Activated CD8-positive, alpha-beta memory T cell treated with anti-CD3 and anti-CD28 coated beads, Interleukin-2, amount 50 U/mL, for 48 hours (primary cell): ENCODE data around the gene DNM1L.
"Not testable (repeated sequence)": the region's sequence is repeated elsewhere in the genome, so short reads cannot be mapped to it uniquely, and the experiment has no call there.

Experiments used
- DNase-seq: peaks from one replicate; pipeline ENCODE4 v3.0.0-alpha.2; 2020

Gene DNM1L

GRCh38 chr12:32698285-32698684, 19.2 kb downstream of the DNM1L start:
- DNase-seq = no peak

DNA sequence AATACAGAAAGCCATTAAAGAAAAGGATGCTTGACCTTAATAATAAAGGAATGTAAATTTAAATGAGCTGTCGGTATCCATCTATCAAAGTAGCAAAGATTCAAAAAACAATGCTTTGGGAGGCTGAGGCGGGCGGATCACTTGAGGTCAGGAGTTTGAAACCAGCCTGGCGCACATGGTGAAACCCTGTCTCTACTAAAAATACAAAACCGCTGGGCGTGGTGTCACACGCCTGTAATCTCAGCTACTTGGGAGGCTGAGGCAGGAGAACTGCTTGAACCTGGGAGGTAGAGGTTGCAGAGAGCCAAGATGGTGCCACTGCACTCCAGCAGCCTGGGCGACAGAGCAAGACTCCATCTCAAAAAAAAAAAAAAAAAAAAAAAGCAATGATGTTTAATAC, 20.3 kb downstream of the DNM1L start:
- DNase-seq = not testable (repeated sequence)

GRCh38 chr12:32702473-32702872, 23.4 kb downstream of the DNM1L start:
- no peak for DNase-seq

DNA sequence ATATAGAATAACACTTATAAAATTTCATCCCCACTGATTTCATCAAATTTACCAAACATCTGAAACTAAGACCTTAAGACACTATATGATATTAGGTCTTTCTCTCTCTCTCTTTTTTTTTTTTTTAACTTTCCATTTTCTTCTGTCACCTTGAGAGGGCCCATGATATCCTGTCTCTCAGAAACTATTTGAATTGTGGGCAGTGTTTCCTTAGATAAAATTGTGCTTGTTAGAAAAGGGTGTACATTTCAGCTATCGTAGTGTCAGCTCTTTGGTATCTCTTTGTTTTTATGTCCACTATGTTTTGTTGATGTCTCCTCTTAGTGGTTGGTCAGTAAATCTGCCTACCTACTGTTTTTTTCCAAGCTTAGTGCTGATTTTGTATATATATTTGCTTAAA, 23.8 kb downstream of the DNM1L start:
- DNase-seq = no peak

GRCh38 chr12:32705783-32706182, 26.7 kb downstream of the DNM1L start:
- DNase-seq = no peak

GRCh38 chr12:32706335-32707024, 27.4 kb downstream of the DNM1L start:
- DNase-seq = no peak

GRCh38 chr12:32708926-32709325, 29.8 kb downstream of the DNM1L start:
- DNase-seq = no peak

DNA sequence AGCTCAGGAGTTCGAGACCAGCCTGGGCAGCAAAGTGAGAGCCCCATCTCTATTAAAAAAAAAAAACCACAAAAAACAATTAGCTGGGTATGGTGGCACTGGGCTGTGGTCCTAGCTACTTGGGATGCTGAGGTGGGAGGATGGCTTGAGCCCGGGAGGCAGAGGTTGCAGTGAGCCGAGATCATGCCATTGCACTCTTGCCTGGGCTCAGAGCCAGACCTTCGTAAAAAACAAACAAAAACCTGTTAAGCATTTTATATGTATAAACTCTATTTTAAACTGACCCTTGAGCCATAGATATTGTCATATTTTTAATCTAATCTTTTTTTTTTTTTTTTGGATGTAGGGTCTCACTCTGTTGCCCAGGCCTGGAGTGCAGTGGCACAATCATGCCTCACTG, 35.7 kb downstream of the DNM1L start:
- DNase-seq = no peak

- DNase-seq = no peak
These were observed 39.8 kb downstream of the DNM1L start for GRCh38 chr12:32718926-32719325.

GRCh38 chr12:32725308-32725707, 46.2 kb downstream of the DNM1L start:
- DNase-seq = not testable (repeated sequence)

DNA sequence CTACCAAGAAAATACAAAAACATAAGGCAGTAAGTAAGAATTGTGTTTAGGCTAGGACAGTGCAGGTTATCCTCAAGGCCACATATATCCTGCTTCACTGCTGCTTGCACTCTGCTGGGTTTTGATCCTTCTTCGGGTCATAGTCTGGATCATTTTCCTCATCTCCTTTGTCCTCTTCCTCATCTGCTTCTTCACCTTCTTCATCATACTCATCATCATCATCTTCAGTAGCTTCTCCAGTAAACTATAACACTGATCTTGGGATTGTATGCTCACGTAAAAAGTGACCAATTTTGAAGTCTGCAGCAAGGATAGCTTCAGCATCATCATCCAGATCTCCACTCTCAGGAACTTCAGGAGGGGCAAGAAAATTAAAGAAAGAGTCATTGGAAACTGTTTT, 47.2 kb downstream of the DNM1L start:
- DNase-seq = no peak

- DNase-seq = no peak
These were observed 48.1 kb downstream of the DNM1L start for GRCh38 chr12:32727237-32727636.

DNA sequence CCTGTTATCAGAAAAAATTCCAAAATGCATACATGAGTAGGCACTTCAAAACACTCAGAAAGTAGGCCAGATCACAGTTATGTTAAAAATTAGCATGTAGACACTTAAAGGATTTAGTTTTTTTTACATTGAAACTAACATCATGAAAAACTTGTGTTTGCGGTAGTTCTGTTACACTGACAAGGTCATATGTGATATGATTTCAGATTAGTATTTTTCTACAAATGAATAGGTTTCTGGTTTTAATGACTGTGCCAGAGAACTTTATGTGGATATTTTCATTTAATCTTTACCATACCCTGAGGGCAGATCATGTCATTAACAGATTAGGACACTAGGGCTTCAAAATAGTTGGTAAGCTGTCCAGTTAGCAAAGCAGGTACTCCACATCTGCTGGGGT, 55.9 kb downstream of the DNM1L start:
- no peak for DNase-seq

- DNase-seq = no peak
These were observed 57.3 kb downstream of the DNM1L start for GRCh38 chr12:32736445-32736844.

DNA sequence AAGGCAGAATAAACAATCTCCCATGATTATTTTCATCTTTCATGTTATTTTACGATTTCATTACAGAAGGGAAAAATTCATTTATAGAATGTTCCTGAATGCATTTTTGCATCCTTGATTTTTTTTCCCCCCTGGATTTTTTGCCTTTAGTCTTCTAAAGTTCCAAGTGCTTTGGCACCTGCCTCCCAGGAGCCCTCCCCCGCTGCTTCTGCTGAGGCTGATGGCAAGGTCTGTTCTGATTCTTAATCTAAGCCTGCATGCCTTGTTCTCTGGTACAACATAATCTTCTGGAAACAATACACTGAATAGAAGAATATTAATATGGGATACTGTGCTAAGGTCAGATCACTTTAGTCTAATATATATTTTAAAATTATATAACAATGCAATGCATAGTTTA, 58.6 kb downstream of the DNM1L start:
- no peak for DNase-seq

DNA sequence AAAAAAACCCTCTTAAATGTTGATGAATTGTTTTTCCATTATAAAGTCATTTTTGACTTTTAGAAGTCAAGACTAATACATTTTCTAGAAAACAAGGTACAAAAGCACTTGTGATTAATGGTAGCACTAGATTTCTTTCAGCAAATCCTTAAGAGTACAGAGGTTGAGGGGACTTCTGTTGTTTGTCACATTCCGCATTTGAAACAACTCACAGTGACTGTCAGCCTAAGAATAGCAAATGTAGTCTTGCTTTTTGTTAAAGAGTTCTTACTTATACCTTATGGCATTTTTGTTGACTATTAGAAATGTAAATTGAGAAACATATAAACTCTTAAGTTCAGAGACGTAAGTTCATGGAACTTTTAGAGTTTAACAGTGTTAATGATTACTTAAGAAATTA, 60.2 kb downstream of the DNM1L start:
- DNase-seq = no peak

DNA sequence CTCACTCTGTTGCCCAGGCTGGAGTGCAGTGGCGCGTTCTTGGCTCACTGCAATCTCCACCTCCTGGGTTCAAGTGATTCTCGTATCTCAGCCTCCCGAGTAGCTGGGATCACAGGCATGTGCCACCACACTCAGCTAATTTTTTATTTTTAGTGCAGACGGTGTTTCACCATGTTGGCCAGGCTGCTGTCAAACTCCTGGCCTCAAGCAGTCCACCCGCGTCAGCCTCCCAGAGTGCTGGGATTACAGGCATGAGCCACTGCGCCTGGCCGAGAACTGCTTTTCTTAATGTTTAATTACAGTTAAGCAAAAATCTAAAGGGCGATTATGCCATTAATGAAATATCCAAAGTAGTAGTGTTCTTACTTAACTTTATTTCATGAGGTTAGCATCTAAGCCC, 63.0 kb downstream of the DNM1L start:
- DNase-seq = no peak

GRCh38 chr12:32743264-32743663, 64.2 kb downstream of the DNM1L start:
- no peak for DNase-seq

- no peak for DNase-seq
These were observed 74.5 kb downstream of the DNM1L start for GRCh38 chr12:32753605-32754004.

GRCh38 chr12:32754111-32754510, 75.0 kb downstream of the DNM1L start:
- no peak for DNase-seq

GRCh38 chr12:32755051-32755653, 76.1 kb downstream of the DNM1L start:
- peak; percentile 84 for DNase-seq

- DNase-seq = peak; percentile 89
These were observed 76.8 kb downstream of the DNM1L start, which contains the start of gene YARS2 for GRCh38 chr12:32755654-32756475. YARS2 (minus strand) TSS chr12:32755897; CDS start chr12:32755874, 23 bp downstream.

GRCh38 chr12:32756476-32757066, 77.5 kb downstream of the DNM1L start:
- DNase-seq = no peak

GRCh38 chr12:32757157-32757556, 78.1 kb downstream of the DNM1L start:
- DNase-seq = no peak
